CD4-positive, alpha-beta T cell treated with Interleukin-10 for 1 hour (primary cell): ENCODE measurements around the gene CXCR4.
"Not testable (repeated sequence)": the region's sequence is repeated elsewhere in the genome, so short reads cannot be mapped to it uniquely, and the experiment has no call there.

Experiments
- DNase-seq: peaks from one replicate; pipeline ENCODE4 v3.0.0-alpha.2; 2020

CXCR4 gene

DNA sequence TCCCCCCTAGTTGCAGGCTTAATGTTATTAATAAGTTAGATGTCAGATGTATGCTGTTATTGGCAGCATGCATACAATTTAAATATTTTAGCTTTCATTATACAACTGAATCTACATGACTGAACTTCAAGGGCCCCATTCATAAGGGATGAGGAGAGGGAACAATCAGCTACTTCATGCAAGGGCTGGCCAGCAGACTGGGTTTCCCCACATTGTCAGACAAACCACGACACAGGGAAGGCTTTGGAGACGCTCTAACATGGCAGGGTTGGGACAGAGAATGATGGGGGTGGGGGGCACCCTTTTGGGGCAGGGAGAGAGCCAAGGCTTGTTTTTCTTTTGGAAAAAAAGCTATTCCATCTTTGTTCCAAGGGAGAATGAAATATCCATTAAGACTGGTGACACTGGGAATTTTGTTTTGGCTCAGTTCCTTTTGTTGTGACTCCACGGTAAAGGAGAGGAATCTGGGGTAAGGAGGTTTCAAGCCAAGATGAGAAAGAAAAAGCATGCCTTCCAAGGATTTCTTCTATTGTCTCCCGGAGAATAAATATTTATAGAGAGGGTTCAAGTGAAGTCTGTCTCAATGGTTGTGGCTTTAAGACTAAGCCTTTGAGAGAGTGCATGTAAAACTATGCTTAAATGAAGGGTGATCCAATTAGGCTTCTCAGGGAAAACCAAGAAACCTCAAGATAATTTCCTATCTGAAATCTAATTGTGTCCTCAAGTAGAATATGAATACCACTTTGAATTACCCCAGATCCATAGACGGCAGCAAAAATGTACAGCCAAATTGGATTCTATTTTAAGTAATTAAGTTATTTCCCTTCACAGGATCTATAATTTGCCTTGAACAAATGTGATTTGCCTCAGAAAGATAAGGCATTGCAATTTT lies 5.4 kb downstream of the CXCR4 start:
- DNase-seq, result peak; percentile 22

DNA sequence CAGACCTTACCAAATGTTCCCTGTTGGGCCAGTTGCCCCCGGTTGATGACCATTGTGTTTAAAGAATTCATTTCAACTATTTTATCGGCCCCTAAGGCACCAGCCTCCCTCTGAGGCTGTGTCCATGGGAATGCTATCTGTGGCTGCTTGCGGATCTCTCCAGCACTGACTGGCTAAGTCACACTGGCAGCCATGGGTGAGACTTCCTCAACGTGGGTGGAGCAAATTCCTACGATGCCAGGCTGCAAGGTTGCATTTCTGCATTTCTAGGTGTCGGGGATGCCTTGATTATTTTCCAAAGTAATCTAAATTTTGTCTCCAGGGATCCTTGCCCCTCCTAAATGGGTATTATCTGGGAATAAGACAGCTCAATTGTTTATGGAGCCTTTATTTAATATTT lies 6.2 kb downstream of the CXCR4 start:
- no peak for DNase-seq

DNA sequence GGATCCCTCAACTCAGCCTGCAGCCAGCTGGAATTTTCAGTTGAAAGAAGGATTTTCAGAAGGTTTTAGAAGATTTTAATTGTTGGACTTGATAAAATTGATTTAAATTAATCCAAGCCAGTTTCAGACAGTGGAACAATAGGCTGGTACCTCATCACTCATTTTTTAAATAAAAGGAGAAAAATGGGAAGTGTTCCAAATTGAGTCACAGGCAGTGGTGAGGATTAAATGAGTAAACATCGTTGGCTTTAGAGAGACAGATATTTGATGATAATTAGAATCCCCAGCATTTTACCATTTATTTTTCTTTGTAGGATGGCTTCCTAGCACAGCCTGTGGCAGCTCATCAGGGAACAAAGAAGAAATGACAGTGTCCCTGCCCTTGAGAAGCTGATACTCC lies 7.4 kb downstream of the CXCR4 start:
- no peak for DNase-seq

GRCh38 chr2:136108463-136108862 lies 9.5 kb downstream of the CXCR4 start:
- no peak for DNase-seq

DNA sequence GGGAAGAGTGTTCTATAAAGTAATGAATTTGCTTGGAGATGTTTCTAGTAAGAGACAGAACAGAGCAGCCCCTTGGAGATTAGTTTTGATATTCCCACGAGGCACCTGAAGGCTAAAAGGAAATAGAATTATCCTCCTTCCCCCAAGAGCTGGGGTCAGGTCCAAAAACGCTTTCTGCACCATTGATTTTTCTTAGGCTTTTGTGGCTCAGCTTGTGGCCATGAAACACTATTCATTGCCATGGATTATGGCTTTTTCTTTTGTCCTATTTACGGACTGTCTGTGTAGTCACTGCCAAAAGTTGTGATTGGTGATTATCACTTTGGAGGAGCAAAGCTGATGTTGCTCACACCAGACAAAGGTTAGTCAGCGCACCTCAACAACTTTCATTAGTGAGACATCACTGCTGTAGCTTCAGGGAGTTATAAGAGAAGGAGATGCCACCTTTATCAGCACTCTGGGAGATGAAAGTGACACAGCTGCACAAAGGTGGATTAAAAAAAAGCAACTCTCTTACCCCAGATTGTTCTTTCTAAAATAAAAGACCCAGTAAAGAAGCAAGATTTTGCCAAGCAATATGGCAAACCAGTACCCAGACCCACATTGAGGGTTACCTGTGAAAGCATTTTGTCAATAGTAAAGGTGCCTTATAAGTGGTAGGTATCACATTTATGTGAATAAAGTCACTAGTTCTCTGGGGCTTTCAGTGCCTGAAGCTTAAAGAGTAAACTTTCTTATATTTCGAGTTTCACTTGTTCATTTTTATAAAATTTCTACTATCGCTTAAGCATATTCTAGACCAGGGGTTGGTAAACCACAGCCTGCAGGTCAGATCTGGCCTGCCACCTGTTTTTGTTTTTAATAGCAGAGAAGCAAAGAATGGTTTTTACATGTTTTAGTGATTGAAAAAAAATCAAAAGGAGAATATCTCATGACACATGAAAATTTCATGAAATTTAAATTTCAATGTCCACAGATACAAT lies 10.6 kb downstream of the CXCR4 start:
- DNase-seq, result no peak

DNA sequence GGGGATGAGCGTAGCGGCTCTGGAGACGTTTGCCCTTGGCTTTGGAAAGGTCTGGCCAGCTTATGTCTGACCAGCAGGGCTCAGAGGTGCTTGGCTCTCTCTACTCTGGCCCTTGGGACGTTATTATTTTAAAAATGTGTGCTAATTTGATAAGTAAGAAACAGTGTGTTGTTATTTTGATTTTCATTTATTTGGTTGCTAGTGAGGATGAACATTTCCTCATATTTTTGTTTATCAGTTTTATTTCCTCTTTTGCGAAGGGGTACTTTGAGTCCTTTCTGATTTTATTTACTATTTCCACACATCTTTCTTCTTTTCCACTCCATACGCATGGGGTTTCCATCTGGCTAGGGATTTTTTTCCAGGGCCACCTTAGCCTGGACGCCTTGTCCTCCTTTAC lies 11.4 kb downstream of the CXCR4 start:
- no peak for DNase-seq

DNA sequence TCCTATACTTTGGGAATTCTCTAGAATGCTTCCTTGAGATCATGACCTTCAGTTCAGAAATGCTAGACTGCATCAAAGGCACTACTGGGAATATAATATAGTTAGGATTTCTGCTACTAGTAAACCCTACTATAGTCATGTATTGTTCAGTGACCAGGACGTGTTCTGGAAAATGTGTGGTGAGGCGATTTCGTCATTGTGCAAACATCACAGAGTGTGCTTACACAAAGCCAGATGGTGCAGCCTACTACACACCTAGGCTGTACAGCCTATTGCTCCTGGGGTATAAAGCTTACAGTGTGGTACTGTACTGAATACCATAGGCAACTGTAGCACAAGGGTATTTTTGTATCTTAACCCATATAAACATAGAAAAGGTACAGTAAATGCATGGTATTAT lies 13.0 kb downstream of the CXCR4 start:
- DNase-seq, result no peak

GRCh38 chr2:136101042-136101441 lies 16.9 kb downstream of the CXCR4 start:
- no peak for DNase-seq

GRCh38 chr2:136098441-136098840 lies 19.5 kb downstream of the CXCR4 start:
- DNase-seq, result no peak

GRCh38 chr2:136093583-136093982 lies 24.4 kb downstream of the CXCR4 start:
- no peak for DNase-seq

GRCh38 chr2:136091899-136092298 lies 26.1 kb downstream of the CXCR4 start:
- no peak for DNase-seq

- DNase-seq, result not testable (repeated sequence)
These were observed 30.0 kb downstream of the CXCR4 start for GRCh38 chr2:136087901-136088460.

DNA sequence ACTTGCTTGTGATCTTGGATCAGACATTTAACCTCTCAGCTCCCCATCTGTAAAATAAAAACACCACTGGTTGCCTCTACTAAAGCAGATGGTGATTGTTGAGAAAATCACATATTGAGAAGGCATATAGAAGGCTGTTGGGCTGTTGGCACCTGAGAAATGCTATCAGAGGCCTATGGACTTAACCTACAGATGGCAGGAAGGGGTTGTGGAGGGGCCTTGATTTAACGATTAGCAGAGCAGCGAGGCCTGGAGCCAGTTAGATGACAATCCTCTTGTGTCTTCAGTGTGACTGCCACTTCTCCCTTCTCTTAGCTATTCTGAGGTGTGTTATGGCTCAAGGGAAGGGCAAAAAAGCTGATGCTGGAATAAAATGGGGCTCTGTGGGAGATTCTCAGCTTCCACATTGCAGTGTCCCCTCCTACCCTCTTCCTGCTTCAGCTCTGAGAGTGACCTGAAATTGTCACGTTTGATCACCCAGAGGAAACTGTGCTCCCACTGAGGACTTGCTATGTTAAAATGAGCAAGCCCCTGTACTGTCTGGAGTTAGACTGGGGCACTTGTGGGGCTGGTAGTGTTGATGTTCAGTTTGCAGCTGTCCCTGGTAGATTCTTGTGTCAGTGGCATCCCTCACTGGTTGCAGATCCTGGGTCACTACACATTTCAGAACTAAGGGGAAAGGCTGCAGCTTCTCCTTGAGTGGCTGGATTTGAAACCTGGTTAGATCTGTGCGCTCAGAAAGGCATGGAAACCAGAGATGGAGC lies 31.5 kb downstream of the CXCR4 start:
- no peak for DNase-seq

- no peak for DNase-seq
These were observed 32.3 kb downstream of the CXCR4 start for GRCh38 chr2:136085453-136086209.

- DNase-seq, result no peak
These were observed 36.3 kb downstream of the CXCR4 start for GRCh38 chr2:136081582-136082210.

DNA sequence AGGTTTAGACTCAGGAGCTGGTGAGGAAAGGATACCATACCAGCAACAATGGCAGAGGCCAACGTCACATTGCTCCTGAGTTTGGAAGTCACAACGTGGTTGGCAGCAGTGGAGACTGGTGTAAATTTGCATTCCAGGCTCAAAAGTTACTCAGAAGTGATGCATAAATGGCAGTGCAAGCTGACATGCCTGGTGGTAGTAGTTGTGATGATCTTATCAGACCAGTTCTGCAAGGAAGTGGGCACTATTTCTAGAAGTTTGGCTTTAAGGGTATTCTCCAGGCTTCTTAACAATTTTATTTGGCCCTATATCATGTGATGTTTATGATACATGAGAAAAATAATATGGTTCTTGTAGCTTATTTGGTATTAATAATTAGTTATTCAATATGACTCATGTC lies 37.8 kb downstream of the CXCR4 start:
- DNase-seq, result no peak

GRCh38 chr2:136077107-136077506 lies 40.8 kb downstream of the CXCR4 start:
- no peak for DNase-seq

DNA sequence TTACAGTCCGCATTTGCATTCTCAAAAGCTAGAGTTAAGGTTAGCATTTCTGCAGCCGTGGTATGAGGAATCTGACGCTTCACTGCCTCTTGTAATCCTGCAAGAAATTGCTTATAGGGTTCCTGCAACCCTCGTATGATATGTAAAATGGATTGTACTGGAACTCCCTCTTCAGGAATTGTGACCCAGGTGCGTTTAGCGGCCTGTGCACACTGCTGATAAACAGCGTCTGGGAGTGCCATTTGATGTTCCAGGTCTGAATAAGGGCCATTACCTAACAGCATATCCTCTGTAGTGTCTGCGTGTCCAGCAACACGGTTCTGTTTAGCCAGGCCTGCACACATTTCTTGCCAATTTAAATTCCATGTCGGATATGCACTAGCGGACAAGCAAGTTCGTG lies 42.5 kb downstream of the CXCR4 start:
- DNase-seq, result no peak

DNA sequence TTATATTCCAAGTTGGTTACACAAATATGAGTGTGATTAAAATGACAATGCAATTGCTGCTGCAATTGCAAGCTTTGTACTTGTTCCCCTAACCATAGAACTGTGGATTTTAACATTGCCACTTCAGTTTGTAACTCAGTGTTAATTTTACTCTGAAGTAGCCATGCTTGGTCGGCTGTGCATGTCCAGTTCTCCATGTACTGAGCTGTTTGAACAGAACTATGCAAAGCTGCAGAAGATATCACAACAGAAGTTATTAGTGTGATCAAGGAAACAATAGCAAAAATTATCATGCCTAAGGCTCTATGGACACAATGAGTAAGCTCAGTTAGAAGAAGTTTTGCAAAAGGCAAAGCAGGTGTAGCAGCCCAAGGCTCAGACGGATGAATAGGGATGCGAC lies 45.3 kb downstream of the CXCR4 start:
- DNase-seq, result no peak

- DNase-seq, result not testable (repeated sequence)
These were observed 46.1 kb downstream of the CXCR4 start for GRCh38 chr2:136071887-136072286.

GRCh38 chr2:136070913-136071312 lies 47.0 kb downstream of the CXCR4 start:
- DNase-seq, result no peak
